ENCODE measurements around the gene SERPINI1.

The SERPINI1 gene

DNA sequence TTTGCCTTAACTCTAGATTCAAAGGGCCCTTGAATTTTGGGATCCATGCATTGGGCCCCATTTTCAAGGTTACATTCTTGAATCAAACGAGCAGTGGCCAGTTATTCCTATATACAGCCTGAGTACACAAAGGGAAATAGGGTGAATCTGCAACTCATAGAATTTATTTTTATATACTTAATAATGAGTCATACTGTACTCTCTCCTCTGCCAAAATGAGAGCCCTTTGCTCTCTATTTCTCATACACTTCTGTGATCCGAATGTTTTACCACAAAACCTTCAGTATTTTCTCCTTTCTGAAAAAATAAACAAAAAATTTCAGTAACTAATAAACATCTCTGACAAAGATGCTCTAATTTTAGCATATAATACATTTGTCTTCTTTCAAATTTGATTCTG is 116.7 kb downstream of the SERPINI1 start:
- no peak for DNase-seq

DNA sequence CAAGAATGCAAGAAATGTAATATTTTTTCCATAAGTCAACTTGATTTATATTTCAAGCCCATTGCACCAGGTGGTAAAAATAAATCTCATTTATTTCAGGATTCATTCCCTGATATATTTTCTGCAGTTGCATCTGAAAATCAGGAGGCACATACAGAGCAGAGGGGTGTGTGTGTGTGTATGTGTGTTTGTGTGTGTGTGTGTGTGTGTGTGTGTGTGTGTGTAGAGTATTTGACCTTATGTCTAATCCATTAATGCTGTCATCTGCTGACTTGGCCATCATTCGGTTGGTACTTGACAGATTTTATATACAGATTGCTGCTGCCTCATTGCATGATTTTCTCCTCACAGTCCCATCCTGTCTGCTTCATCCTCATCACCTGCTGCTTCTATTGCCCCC is 118.5 kb downstream of the SERPINI1 start:
- no peak for DNase-seq

DNA sequence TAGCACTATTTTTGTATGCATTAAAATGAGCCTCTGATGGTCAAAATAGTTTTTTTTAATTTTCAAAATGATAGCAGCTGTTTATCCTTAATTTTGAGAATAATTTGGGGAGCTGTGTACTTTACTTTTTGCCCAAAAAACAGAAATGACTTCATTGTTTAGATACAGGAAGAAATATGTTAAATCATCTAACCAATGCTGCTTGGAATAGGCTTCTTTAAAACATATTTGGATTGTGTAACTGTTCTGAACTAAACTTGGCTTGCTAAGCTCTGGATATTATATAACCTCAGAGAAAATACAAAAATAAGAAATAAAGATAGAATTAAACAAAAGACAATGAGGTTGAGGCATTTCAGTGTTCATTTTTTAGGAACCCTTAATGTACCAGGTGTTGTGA is 119.3 kb downstream of the SERPINI1 start:
- DNase-seq, result no peak

DNA sequence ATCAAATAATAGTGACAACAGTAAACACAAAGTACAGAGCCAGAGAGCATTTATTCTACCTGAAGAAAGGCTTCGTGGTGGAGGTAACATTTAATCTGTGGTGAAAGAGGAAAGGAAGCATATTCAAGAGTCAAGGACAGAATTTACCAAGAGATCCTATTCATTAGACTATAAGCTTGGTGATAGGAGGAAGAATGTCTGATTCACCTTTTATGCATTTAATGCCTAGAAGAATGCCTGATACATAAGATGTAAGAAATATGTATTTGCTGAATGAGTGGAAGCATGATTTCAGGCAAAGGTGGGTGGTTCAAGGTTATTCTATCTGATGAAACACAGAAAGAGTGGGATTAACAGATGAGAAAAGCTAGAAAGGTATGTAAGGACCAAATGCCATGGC is 119.8 kb downstream of the SERPINI1 start:
- no peak for DNase-seq

GRCh38 chr3:167858865-167859264 is 123.3 kb downstream of the SERPINI1 start:
- DNase-seq, result no peak

GRCh38 chr3:167859610-167860009 is 124.1 kb downstream of the SERPINI1 start:
- DNase-seq, result peak; percentile 75

DNA sequence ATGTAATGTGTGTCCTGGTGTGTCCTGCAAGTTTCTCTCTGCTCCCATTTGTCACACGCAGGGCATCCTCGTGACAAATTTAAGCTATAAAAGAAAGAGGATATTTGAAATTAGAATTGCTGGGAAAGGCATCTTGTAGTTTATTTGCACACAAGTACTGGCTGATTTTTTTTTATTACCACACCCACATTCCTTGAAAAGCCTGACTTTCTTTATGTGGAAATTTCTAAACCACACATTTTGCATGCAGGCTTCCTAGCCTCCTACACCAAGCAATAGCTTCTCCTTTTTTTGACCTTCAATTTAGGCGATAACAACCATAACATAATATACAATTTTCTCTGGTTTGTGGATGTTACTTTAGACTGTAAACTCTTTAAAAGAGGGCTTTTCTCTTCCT is 126.1 kb downstream of the SERPINI1 start:
- DNase-seq, result peak; percentile 92

DNA sequence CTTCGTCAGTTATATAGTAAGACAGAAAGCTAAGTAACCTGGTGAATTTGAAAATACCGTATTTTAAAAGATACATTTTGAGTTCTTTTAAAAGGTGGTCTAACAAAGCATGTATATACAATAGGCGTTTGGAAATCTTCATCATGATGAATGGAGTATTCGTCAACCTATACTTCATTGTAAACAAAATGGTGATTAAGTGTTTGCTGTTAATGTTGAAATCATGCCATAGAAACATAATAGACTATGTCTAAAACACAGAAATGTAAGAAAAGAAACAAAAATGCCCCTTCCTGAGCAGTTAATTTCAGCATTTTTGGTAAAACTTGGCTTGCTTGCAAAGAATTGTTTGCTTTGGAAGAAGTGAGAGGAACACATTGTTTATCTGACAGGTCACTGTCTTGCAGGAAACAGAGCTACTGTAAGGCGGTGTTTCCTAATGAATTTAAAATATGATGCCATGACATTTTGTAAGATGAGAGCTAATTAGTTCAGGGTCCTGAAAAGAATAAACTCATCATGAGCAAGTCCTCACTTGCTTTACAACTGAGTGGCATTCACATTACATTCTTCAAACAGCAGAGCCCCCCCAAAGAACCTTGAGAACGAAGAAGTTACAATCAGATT is 126.7 kb downstream of the SERPINI1 start:
- no peak for DNase-seq

DNA sequence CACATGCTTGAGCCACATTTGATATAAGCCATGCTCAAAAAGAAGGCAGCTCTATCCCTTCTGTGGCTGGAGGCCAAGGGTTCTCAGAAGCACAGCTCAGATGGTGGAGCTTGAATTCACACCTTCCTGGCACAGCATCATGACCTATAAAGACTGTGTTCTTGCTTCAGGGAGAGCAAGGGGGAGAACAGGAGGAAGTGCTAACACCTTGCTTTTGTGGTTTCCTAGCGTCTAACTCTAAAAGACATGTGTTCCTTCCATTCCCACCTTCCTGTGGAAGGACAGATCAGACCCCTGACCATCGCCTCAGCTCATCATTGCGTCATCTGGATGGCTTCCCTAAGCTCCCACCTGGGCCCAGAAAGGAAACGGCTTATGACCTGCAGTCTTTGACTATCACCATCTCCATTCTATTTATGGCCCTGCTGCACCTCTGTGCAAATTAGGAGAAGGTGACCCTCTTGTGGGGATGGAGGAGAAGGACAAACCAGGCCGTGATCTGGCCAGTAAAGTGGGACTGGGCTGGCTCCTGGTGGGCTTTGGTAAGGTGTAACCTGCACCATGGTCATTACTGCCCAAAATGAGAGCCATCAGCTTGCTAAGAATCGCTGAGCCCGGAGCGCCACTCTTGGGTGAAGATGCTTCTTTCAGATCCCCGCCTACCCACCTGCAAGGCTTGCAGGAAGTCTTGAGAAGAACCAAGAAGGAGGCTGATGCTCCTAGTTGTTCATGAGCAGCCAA is 128.5 kb downstream of the SERPINI1 start:
- no peak for DNase-seq

GRCh38 chr3:167864552-167864874 is 129.0 kb downstream of the SERPINI1 start:
- DNase-seq, result peak; percentile 83

DNA sequence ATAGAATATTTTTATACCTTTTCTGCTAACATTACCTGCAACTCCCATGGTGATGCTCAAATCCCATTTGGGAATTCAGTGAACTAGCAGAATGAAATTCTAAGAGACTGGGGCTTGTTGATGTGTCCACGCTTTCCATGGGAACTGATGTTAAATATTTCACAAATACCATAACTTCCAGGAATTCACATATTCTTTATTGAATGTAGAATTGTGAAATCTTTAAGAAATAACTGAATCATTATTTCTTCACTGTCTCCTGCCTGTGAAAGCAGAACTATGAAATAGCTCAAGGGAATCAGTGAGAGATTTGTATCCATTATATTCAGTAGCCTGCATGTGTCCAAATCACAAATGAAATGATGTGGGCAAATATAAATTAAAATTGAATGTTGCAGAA is 130.8 kb downstream of the SERPINI1 start:
- DNase-seq, result peak; percentile 84

GRCh38 chr3:167867981-167868380 is 132.5 kb downstream of the SERPINI1 start:
- DNase-seq, result no peak

- DNase-seq, result no peak
Observed at GRCh38 chr3:167870181-167870580, 134.7 kb downstream of the SERPINI1 start.

DNA sequence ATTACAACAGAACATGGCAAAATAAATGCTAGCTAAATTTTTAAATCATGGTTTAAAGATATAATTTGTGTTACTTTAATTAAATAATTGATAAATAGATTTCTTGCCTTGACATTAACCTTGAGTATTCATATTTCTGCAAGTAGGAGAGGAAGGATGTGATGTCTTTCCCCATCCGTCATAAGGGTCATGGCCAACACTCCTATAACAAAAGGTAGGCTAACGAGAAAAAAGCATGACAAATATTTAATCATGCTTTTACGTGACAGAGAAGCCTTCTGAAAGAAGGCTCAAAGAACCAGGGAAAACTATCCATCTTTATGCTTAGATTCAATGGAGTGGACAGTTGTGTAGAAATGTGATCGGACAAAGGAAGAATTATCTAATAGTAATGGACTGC is 135.2 kb downstream of the SERPINI1 start:
- DNase-seq, result no peak

- no peak for DNase-seq
Observed at GRCh38 chr3:167872032-167872431, 136.5 kb downstream of the SERPINI1 start.

DNA sequence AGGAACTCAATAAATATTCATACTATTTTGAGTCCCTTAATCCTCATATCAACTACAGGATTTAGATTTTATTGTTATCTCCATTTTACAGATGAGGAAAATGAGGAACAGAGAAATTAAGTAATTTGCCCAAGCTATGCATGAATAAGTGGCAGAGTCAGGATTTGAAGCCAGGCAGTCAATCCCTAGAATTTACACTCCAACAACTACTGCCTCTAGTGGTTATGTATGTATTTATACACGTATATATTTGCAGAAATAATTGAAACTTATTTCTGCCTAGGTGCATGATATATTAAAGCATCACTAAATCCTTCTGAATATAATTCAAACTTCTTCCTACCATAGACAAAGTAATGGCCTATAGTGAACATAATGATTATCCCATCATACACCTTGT is 137.4 kb downstream of the SERPINI1 start:
- peak; percentile 43 for DNase-seq

GRCh38 chr3:167874671-167875372 is 139.3 kb downstream of the SERPINI1 start:
- no peak for DNase-seq
